ENCODE data around the gene BCAT1.

BCAT1 gene

GRCh38 chr12:24898185-24898584 lies 50.7 kb downstream of the BCAT1 start:
- TF ChIP-seq CTCF (IDR thresholded peaks at IDR 0.05; ENCODE audit: low read depth, low read length): no peak
- no peak overlapping the region for H3K4me3 ChIP-seq (ENCODE audit: low read depth, low read length)

- TF ChIP-seq CTCF (IDR thresholded peaks at IDR 0.05; ENCODE audit: low read depth, low read length): no peak
- H3K4me3 ChIP-seq (ENCODE audit: low read depth, low read length): no peak overlapping the region
Observed at GRCh38 chr12:24896171-24896570, 52.7 kb downstream of the BCAT1 start.

GRCh38 chr12:24895612-24896011 lies 53.3 kb downstream of the BCAT1 start:
- no peak for TF ChIP-seq CTCF (IDR thresholded peaks at IDR 0.05; ENCODE audit: low read depth, low read length)
- H3K4me3 ChIP-seq (ENCODE audit: low read depth, low read length): no peak overlapping the region

GRCh38 chr12:24894879-24895278 lies 54.0 kb downstream of the BCAT1 start:
- no peak overlapping the region for H3K4me3 ChIP-seq (ENCODE audit: low read depth, low read length)
- TF ChIP-seq CTCF (IDR thresholded peaks at IDR 0.05; ENCODE audit: low read depth, low read length): no peak

GRCh38 chr12:24890048-24890803 lies 58.7 kb downstream of the BCAT1 start:
- H3K4me3 ChIP-seq (ENCODE audit: low read depth, low read length): no peak overlapping the region
- no peak for TF ChIP-seq CTCF (IDR thresholded peaks at IDR 0.05; ENCODE audit: low read depth, low read length)

- no peak for TF ChIP-seq CTCF (IDR thresholded peaks at IDR 0.05; ENCODE audit: low read depth, low read length)
- H3K4me3 ChIP-seq (ENCODE audit: low read depth, low read length): no peak overlapping the region
Observed at GRCh38 chr12:24889411-24889810, 59.5 kb downstream of the BCAT1 start.

GRCh38 chr12:24888813-24889212 lies 60.1 kb downstream of the BCAT1 start:
- no peak for TF ChIP-seq CTCF (IDR thresholded peaks at IDR 0.05; ENCODE audit: low read depth, low read length)
- no peak overlapping the region for H3K4me3 ChIP-seq (ENCODE audit: low read depth, low read length)

All from WI38 (cell line).